B cell (primary cell): ENCODE results near the gene RASSF1. TPM values are rescaled to one million over a fixed set of nuclear protein-coding genes. Genes with fewer than 3 reads are reported as not detected.

Source experiments
- ATAC-seq: fragments of 200-7000 bp; cut with Tn5 transposase; one replicate; pipeline ENCODE4 v1.10.0; 2021; ENCODE audit warnings: low read depth, mild to moderate bottlenecking, moderate number of reproducible peaks, moderate library complexity
- CTCF ChIA-PET: fragments of 350-600 bp; sonication (Branson Sonifier 250); formaldehyde crosslinking; loops from one replicate; lab custom pipeline; 2021; ENCODE audit warnings: antibody characterized with exemption, inconsistent platforms; lab: Charles Lee
- POLR2A ChIA-PET: fragments of 350-600 bp; sonication (Branson Sonifier 250); formaldehyde crosslinking; loops from one replicate; lab custom pipeline; 2021; ENCODE audit warnings: antibody characterized with exemption; lab: Charles Lee
- DNase-seq: peaks from one replicate; pipeline ENCODE4 v3.0.0; 2013
- H2AFZ ChIP-seq: 2 replicates; pipeline ENCODE4 v1.6.1; 2012; ENCODE audit warnings: mild to moderate bottlenecking, low read depth, low read length; ENCODE audit not compliant: insufficient read depth, poor library complexity, severe bottlenecking
- H3K27ac ChIP-seq, 2 donors: 1 replicate in 1 of 2; 2 replicates in 1 of 2; pipeline ENCODE4 v1.5.1; 2012 to 2013; ENCODE audit warnings: low read length in 2 of 2, mild to moderate bottlenecking in 2 of 2, moderate library complexity in 1 of 2
- H3K27me3 ChIP-seq, 4 experiments: fragments of 200-600 bp in 1 of 4; sonication (generic) in 1 of 4; replicated peaks in 1 of 4; 1 replicate in 2 of 4; 2 replicates in 2 of 4; pipeline versions ENCODE4 v1.6.1 to v1.7.0; 2013 to 2016; ENCODE audit warnings: low read length in 3 of 4, mild to moderate bottlenecking in 2 of 4, mixed read lengths in 1 of 4, moderate library complexity in 1 of 4; ENCODE audit not compliant: insufficient read depth in 4 of 4, control insufficient read depth in 3 of 4; ENCODE audit errors: control extremely low read depth in 1 of 4
- H3K36me3 ChIP-seq, 2 experiments: replicated peaks in 1 of 2; 1 replicate in 1 of 2; 2 replicates in 1 of 2; pipeline versions ENCODE4 v1.6.1 to v1.7.1; 2013; ENCODE audit warnings: low read length in 1 of 2; ENCODE audit not compliant: insufficient read depth in 2 of 2, control insufficient read depth in 1 of 2; ENCODE audit errors: control extremely low read depth in 1 of 2, extremely low read depth in 1 of 2
- H3K4me1 ChIP-seq, 2 donors: fragments of 200-600 bp in 1 of 2; sonication (generic) in 1 of 2; 1 replicate in 1 of 2; 2 replicates in 1 of 2; pipeline versions ENCODE4 v1.5.1 to v1.6.1; 2013 to 2017; ENCODE audit warnings: low read length in 2 of 2; ENCODE audit not compliant: control insufficient read depth in 2 of 2, insufficient read depth in 2 of 2
- H3K4me2 ChIP-seq: replicated peaks from 2 replicates; pipeline ENCODE3; 2012; ENCODE audit warnings: mild to moderate bottlenecking, low read depth, low read length; ENCODE audit not compliant: poor library complexity, severe bottlenecking
- H3K4me3 ChIP-seq, 5 experiments: fragments of 200-600 bp in 1 of 5; sonication (generic) in 1 of 5; 1 replicate in 3 of 5; 2 replicates in 2 of 5; pipeline versions ENCODE4 v1.5.1 to v1.7.0; 2011 to 2016; ENCODE audit warnings: low read length in 4 of 5, mild to moderate bottlenecking in 4 of 5, low read depth in 2 of 5, control low read depth in 1 of 5, moderate library complexity in 1 of 5; ENCODE audit not compliant: insufficient read depth in 1 of 5; ENCODE audit errors: control extremely low read depth in 1 of 5, extremely low read depth in 1 of 5
- H3K79me2 ChIP-seq: fragments of 200-600 bp; sonication (generic); one replicate; pipeline ENCODE4 v1.6.0; 2016; ENCODE audit warnings: low read length; ENCODE audit not compliant: control insufficient read depth, insufficient read depth
- H3K9ac ChIP-seq: fragments of 200-600 bp; sonication (generic); 2 replicates; pipeline ENCODE4 v1.6.1; 2017; ENCODE audit warnings: mild to moderate bottlenecking, low read length, moderate library complexity
- H3K9me3 ChIP-seq, 3 donors: one replicate each; pipeline versions ENCODE4 v1.6.1 to v1.7.1; 2013; ENCODE audit warnings: low read length in 2 of 3; ENCODE audit not compliant: control insufficient read depth in 2 of 3, insufficient read depth in 1 of 3; ENCODE audit errors: control extremely low read depth in 1 of 3
- H4K20me1 ChIP-seq: 2 replicates; pipeline ENCODE4 v1.6.0; 2012; ENCODE audit warnings: mild to moderate bottlenecking, low read length; ENCODE audit not compliant: insufficient read depth, control insufficient read depth, poor library complexity, severe bottlenecking
- H3K27ac Mint-ChIP-seq: one replicate; pipeline ENCODE4 v1.8.0; 2021; ENCODE audit warnings: mixed read lengths
- H3K27me3 Mint-ChIP-seq: one replicate; pipeline ENCODE4 v1.8.0; 2021; ENCODE audit warnings: mixed read lengths
- H3K4me1 Mint-ChIP-seq: one replicate; pipeline ENCODE4 v1.8.0; 2021; ENCODE audit warnings: mixed read lengths
- H3K4me3 Mint-ChIP-seq: one replicate; pipeline ENCODE4 v1.8.0; 2021; ENCODE audit warnings: mixed read lengths
- H3K9me3 Mint-ChIP-seq: one replicate; pipeline ENCODE4 v1.8.0; 2022; ENCODE audit warnings: mixed read lengths; ENCODE audit not compliant: insufficient read depth
- CTCF ChIP-seq: fragments of 200-600 bp; IDR thresholded peaks from one replicate; pipeline ENCODE4 v1.8.0; 2022; ENCODE audit warnings: antibody characterized with exemption, mild to moderate bottlenecking
- EZH2 ChIP-seq: IDR thresholded peaks from 2 replicates; pipeline ENCODE4 v1.6.1; 2012; ENCODE audit warnings: borderline replicate concordance, low read depth, mild to moderate bottlenecking, moderate library complexity, low read length; ENCODE audit not compliant: insufficient read depth, poor library complexity, severe bottlenecking
- WGBS: methylation state at CpG from one replicate; pipeline ENCODE4 v1.1.5; 2013; ENCODE audit warnings: missing lambda C conversion rate; ENCODE audit not compliant: insufficient coverage; 5-methylcytosine and 5-hydroxymethylcytosine counted together
- intact Hi-C: fragments of 100-400 bp; cut with micrococcal nuclease; formaldehyde crosslinking; loops from one replicate; pipeline ENCODE4 v1.10.0; 2022
- polyA plus RNA-seq: library from polyadenylated mRNA; depleted of rRNA; stranded (reverse); fragments of >200 nt; gene quantifications from 2 replicates; pipeline ENCODE4 v1.2.3, GENCODE V29; 2012
- total RNA-seq, 2 donors: library from RNA; stranded (reverse); fragments of 120-200 nt in 1 of 2; gene quantifications; 1 replicate in 1 of 2; 2 replicates in 1 of 2; pipeline versions ENCODE4 v1.2.3 to v1.2.4, GENCODE V29; 2013 to 2022

Gene RASSF1
- total and polyA plus RNA-seq, 2 donors (not counting 1 experiment from before 2014, with no cell fraction given): 121 to 223 TPM

- ATAC-seq: no peak
- no peaks in the 10 kb centered on the region for H3K27me3 ChIP-seq
- H4K20me1 ChIP-seq: no peaks in the 10 kb centered on the region
- Mint-ChIP-seq H3K27ac (no peak overlapping the region), H3K4me3 (no peak overlapping the region), H3K4me1 (no peaks in the 10 kb centered on the region), H3K27me3 (peaks cover 7% of the 10 kb centered on the region), H3K9me3 (no peaks in the 10 kb centered on the region)
- intact Hi-C loops: no loop called here
- DNase-seq: no peak
- H3K9ac ChIP-seq: no peak overlapping the region
- no peak overlapping the region for H3K27ac ChIP-seq
- H3K4me3 ChIP-seq: no peak overlapping the region
- TF ChIP-seq EZH2 (no peak), CTCF (no peak)
- H3K9me3 ChIP-seq: no peaks in the 10 kb centered on the region
- CTCF ChIA-PET: interaction anchor here (0.7 kb wide), 1 partner anchor 41 kb away, joined by 3 read pairs; no protein-coding TSS in a partner anchor
- POLR2A ChIA-PET: no interaction called here
- no peak overlapping the region for H2AFZ ChIP-seq
- 80% methylated on average over 11 of the region's 22 CpGs for WGBS
- no peak overlapping the region for H3K4me2 ChIP-seq
- no peaks in the 10 kb centered on the region for H3K36me3 ChIP-seq
- H3K4me1 ChIP-seq: no peaks in the 10 kb centered on the region
- H3K79me2 ChIP-seq: no peaks in the 10 kb centered on the region
Measured at GRCh38 chr3:50388720-50389413, 48.2 kb upstream of the RASSF1 start.

GRCh38 chr3:50388016-50388719 lies 47.5 kb upstream of the RASSF1 start:
- Mint-ChIP-seq H3K4me3 (no peak overlapping the region), H3K9me3 (no peaks in the 10 kb centered on the region), H3K27ac (no peak overlapping the region), H3K4me1 (no peaks in the 10 kb centered on the region), H3K27me3 (peaks cover 12% of the 10 kb centered on the region)
- POLR2A ChIA-PET: no interaction called here
- Histone ChIP-seq H3K4me2 (no peak overlapping the region), H3K79me2 (no peaks in the 10 kb centered on the region), H3K9ac (no peak overlapping the region), H3K27ac (no peak overlapping the region), H3K4me3 (no peak overlapping the region), H3K4me1 (no peaks in the 10 kb centered on the region), H3K9me3 (no peaks in the 10 kb centered on the region), H2AFZ (no peak overlapping the region), H4K20me1 (no peaks in the 10 kb centered on the region), H3K27me3 (no peaks in the 10 kb centered on the region), H3K36me3 (no peaks in the 10 kb centered on the region)
- DNase-seq: no peak
- intact Hi-C loops: no loop called here
- 84% methylated on average over 24 of the region's 25 CpGs for WGBS
- CTCF ChIA-PET: interaction anchor here (0.7 kb wide), 1 partner anchor 41 kb away, joined by 3 read pairs; no protein-coding TSS in a partner anchor
- no peak for ATAC-seq
- no peak for TF ChIP-seq EZH2
- TF ChIP-seq CTCF: no peak
